Measurements from ENCODE around the gene GIPC1. TPM values are rescaled to one million over a fixed set of nuclear protein-coding genes. Genes with fewer than 3 reads are reported as not detected.
A peak's percentile ranks its signal among the peaks of the same experiment; 100 is the strongest.

Gene GIPC1
- total and polyA plus RNA-seq, 9 of the 15 experiments (the other 6 are each of a cell fraction or from before 2014, with no cell fraction given), result 0.49 to 54.7 (median 24.8) TPM

DNA sequence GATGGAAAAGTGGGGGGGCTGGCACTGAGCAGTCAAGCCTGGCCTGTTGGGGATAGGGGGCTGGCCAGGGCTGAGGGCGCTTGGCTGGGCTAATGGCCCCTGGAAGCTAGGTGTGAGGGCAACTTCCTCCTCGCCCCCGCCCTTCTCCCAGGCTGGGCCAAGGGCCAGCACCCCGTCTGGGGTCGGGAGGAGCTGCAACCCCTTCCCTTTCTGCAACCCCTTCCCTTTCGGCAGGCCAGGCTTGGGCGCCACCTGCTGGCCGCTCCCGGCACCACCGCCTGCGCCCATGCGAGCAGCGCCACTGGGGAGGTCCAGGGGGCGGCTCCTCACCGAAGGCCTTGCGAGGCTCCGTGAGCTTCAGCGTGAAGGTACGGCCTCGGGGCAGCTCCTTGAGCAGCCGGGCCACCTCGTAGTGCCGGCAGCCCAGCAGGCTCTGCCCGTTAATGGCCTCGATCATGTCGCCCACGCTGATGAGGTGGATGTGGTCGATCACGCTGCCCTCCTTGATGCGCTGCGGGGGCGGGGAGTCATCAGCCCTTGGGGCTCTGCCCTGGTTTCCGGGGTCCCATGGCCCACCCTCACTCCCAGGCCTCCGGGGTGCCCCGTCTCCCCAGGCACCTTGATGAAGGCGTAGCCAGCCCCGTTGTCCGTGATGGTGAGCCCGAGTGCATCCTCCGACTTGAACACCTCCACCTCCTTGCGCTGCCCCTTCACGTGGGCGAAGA is 15.8 kb downstream of the GIPC1 start (continued):
- TF ChIP-seq, protein P1, sequence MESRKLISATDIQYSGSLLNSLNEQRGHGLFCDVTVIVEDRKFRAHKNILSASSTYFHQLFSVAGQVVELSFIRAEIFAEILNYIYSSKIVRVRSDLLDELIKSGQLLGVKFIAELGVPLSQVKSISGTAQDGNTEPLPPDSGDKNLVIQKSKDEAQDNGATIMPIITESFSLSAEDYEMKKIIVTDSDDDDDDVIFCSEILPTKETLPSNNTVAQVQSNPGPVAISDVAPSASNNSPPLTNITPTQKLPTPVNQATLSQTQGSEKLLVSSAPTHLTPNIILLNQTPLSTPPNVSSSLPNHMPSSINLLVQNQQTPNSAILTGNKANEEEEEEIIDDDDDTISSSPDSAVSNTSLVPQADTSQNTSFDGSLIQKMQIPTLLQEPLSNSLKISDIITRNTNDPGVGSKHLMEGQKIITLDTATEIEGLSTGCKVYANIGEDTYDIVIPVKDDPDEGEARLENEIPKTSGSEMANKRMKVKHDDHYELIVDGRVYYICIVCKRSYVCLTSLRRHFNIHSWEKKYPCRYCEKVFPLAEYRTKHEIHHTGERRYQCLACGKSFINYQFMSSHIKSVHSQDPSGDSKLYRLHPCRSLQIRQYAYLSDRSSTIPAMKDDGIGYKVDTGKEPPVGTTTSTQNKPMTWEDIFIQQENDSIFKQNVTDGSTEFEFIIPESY (CRISPR knock-in tag; IDR thresholded peaks at IDR 0.05), result peak; percentile 69
- TF ChIP-seq USF2 (CRISPR knock-in tag; IDR thresholded peaks at IDR 0.05) (no peak), NR3C1 (CRISPR knock-in tag; IDR thresholded peaks at IDR 0.05) (no peak), HNRNPK (IDR thresholded peaks at IDR 0.05; ENCODE audit: low read depth, low read length, poor library complexity, severe bottlenecking) (no peak), CCNT2 (IDR thresholded peaks at IDR 0.05; ENCODE audit: borderline replicate concordance, extremely low read depth, insufficient read length, low read depth, low read length) (peak; percentile 34), ZBTB7A (IDR thresholded peaks at IDR 0.05; ENCODE audit: borderline replicate concordance, control insufficient read depth, low read depth, low read length) (peak; percentile 99), DMBX1 (CRISPR knock-in tag; IDR thresholded peaks at IDR 0.05; ENCODE audit: borderline replicate concordance) (no peak), DIDO1 (tag; IDR thresholded peaks at IDR 0.05; ENCODE audit: low read depth) (no peak), TBP (optimal IDR thresholded peaks at IDR 0.05; ENCODE audit: low read depth, low read length) (no peak), ZFX (CRISPR knock-in tag; IDR thresholded peaks at IDR 0.05) (0 out of 2 replicates have a peak, but pooled peaks have one; percentile 19), ETS2 (tag; IDR thresholded peaks at IDR 0.05; ENCODE audit: borderline replicate concordance, poor library complexity, severe bottlenecking) (no peak), SMAD3 (CRISPR knock-in tag; conservative IDR thresholded peaks at IDR 0.05) (no peak), CSDE1 (IDR thresholded peaks at IDR 0.05) (no peak), PHB2 (IDR thresholded peaks at IDR 0.05; ENCODE audit: low read depth) (no peak), TSC22D4 (tag; IDR thresholded peaks at IDR 0.05) (no peak), CHD4 (IDR thresholded peaks at IDR 0.05; ENCODE audit: insufficient read depth, insufficient replicate concordance, low read depth, low read length, poor library complexity, severe bottlenecking) (no peak), PCBP1 (IDR thresholded peaks at IDR 0.05; ENCODE audit: low read depth, low read length, poor library complexity, severe bottlenecking) (no peak), DDX20 (tag; IDR thresholded peaks at IDR 0.05; ENCODE audit: low read depth) (no peak)
- TF ChIP-seq, protein P2, sequence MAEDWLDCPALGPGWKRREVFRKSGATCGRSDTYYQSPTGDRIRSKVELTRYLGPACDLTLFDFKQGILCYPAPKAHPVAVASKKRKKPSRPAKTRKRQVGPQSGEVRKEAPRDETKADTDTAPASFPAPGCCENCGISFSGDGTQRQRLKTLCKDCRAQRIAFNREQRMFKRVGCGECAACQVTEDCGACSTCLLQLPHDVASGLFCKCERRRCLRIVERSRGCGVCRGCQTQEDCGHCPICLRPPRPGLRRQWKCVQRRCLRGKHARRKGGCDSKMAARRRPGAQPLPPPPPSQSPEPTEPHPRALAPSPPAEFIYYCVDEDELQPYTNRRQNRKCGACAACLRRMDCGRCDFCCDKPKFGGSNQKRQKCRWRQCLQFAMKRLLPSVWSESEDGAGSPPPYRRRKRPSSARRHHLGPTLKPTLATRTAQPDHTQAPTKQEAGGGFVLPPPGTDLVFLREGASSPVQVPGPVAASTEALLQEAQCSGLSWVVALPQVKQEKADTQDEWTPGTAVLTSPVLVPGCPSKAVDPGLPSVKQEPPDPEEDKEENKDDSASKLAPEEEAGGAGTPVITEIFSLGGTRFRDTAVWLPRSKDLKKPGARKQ (CRISPR knock-in tag; IDR thresholded peaks at IDR 0.05), result no peak
- TF ChIP-seq, protein P3, sequence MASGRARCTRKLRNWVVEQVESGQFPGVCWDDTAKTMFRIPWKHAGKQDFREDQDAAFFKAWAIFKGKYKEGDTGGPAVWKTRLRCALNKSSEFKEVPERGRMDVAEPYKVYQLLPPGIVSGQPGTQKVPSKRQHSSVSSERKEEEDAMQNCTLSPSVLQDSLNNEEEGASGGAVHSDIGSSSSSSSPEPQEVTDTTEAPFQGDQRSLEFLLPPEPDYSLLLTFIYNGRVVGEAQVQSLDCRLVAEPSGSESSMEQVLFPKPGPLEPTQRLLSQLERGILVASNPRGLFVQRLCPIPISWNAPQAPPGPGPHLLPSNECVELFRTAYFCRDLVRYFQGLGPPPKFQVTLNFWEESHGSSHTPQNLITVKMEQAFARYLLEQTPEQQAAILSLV (tag; IDR thresholded peaks at IDR 0.05), result no peak

Measured in K562 (cell line).